NCI-H2196 (cell line): Measurements from ENCODE around the gene NTPCR.
A peak's percentile ranks its signal among the peaks of the same experiment; 100 is the strongest.

ENCODE experiments used
- DNase-seq: peaks from one replicate; lab custom pipeline; 2025; ENCODE audit not compliant: unreplicated experiment; lab: John Stamatoyannopoulos, UW

The NTPCR gene

GRCh38 chr1:233005156-233005555, 54.7 kb downstream of the NTPCR start:
- peak; percentile 10 for DNase-seq

GRCh38 chr1:233005703-233006102, 55.3 kb downstream of the NTPCR start:
- DNase-seq, result no peak

GRCh38 chr1:233006108-233006507, 55.7 kb downstream of the NTPCR start:
- no peak for DNase-seq

- DNase-seq, result no peak
Observed at GRCh38 chr1:233006541-233006973, 56.1 kb downstream of the NTPCR start.

DNA sequence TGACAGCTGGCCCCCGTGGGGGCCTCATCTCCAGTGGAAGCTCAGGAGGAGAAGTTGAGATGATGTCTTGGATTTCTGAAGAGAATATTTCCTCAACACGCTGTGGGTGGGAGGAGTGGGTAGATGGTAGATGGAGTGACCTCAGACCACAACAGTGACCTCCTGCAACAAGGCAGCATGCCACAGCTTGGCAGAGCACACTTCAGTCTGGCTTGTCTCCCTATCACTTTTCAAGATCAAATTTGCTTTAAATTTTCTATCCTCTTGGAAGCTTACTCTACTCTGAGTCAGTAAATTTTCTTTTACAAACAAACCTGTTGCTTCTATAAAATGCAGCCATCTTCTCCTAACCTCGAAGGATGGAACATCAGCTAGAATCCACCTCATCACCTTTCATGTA, 59.7 kb downstream of the NTPCR start:
- no peak for DNase-seq

DNA sequence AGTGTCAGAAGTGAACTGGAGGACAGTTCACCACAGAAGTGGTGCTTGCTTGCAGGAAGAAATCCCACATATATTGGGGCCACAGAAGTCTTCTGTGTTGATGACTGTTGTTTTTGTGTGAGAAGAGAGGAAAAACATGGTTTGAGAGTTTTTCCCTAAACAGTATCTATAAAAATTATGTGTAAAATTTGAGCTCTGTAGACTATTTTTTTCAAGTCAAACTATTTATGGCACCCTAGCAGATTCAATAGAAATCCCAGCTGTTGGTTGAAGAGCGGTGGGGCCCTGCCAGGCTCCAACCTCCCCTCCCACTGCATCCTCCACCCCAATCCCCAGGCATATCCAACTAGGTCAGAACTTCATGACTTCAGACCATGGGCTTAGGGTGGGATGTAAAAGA, 61.6 kb downstream of the NTPCR start:
- no peak for DNase-seq

- no peak for DNase-seq
Observed at GRCh38 chr1:233015965-233016364, 65.6 kb downstream of the NTPCR start.

DNA sequence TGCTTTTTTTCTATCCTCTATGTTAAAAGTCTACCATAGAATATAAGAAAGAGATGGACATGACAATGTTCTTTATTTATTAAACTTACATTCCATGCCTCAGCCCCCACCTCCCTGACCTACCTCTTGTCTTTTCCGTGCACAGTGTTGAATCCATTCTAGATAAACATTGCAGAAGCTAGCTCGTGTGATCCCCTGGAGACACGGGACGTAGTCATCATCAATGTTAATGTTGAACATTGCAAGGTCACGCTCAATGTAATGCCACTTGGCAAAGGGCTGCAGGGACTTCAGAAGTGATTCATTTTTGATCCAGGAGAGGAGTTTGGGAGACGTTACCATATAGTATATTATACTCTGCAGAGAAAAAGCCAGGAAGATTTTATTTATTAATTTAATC, 66.4 kb downstream of the NTPCR start:
- DNase-seq, result no peak

DNA sequence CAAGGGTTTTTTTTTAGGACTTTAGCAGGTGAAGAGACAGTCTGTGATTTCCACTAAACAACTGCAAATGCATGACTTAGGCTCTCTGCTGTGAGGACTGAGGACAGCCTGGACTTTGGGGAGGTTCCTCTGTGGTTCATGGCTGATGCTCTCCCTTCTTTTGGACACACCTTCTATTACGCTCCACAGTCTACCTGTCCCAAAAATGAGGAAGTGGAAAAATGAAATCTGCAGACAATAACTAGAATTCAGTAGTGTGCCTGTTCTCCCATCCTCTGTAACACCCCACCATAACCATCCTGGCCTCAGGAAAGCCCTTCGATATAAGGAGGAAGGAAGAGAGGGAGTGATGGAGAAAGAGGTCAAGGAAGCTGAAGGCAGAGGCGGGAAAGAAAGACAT, 68.7 kb downstream of the NTPCR start:
- DNase-seq, result no peak

DNA sequence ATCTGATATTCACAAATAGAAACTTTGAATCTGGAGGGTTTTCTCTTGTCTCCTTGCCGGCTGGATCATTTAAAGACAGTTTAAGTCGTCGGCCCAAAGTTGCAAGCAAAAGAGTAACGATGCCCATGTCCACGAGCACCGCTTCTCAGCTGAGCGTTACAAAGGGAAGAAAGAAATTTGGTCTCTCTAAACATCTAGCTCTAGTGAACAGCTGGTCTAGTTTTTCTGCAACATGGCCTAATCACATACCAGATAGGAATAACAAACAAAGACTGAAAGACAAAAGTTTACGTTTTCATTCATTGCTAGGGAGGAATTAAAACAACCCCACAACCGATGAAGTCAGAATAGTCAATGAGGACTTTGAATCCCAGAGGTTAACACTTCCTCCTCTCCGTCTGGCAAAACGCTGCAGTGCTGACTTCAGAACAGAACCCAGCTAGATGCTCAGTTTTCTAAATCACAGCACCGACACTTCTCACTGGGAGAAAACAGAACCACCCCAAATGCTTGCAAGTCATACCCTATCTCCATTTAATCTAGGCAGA, 69.4 kb downstream of the NTPCR start:
- no peak for DNase-seq

GRCh38 chr1:233020426-233020825, 70.0 kb downstream of the NTPCR start:
- no peak for DNase-seq

DNA sequence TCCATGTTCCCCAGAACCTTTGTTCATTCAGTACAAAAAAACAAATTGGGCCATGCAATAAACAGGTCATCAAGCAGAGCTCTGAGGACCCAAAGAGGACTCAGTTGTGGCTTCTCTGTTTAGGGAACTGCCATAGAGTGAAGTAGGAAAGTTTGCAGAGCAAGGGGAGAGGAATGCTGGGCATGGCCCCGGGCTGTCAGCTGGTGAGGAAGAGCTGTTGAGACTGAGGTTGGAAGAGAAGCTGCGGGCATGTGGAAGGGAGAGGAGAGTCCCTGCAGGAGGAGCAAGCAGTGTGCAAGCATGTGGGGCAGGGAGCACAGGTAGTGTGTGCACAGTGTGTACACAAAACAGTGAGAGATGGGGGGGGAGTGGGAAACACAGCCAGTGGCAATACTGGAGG, 71.8 kb downstream of the NTPCR start:
- no peak for DNase-seq

GRCh38 chr1:233024199-233024598, 73.8 kb downstream of the NTPCR start:
- DNase-seq, result no peak

DNA sequence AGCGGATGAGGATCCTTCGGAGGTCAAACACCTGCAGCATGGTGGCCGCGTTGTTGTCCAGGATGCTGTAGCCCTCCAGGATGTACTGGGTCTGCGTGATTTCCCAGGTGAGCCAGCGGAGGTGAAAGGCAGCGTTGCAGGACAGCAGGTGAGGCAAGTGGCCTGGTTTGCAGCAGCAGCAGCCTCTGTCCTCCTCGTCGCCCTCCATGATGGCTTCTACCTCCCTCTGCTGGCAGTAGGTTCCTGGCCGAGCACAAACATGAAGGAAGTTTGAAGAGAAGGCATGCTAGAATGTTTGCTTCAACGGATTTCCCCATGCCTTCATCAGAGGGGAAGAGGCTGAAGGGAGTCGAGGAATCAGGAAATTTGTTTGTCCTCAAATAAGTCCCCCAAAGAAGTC, 74.7 kb downstream of the NTPCR start:
- DNase-seq, result peak; percentile 3

- no peak for DNase-seq
Observed at GRCh38 chr1:233025567-233025966, 75.2 kb downstream of the NTPCR start.

- no peak for DNase-seq
Observed at GRCh38 chr1:233027046-233027445, 76.6 kb downstream of the NTPCR start.

- no peak for DNase-seq
Observed at GRCh38 chr1:233031521-233031920, 81.1 kb downstream of the NTPCR start.

DNA sequence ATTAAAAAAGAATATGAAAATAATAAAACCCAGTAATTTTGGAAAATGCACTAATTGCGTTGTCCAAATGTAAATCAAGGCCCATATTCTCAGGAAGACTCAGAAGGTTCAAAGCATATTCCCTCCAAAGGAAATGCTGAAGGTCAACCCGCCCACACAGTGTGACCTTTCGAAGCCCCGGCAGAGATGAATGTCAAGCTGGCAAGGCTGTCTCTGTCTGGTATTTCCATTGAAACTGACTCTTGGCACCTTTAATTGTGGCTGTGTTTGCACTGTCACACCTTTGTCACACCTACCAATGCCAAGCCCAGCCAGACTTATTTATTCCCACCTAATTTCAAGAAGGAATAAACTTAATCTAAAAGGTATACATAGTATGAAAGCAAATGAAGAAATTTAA, 82.5 kb downstream of the NTPCR start:
- DNase-seq, result no peak

- no peak for DNase-seq
Observed at GRCh38 chr1:233033361-233033760, 83.0 kb downstream of the NTPCR start.
